Measurements from ENCODE around the gene TM6SF1. TPM values are rescaled to one million over a fixed set of nuclear protein-coding genes. Genes with fewer than 3 reads are reported as not detected.

TM6SF1 gene
- total and polyA plus RNA-seq, 9 of the 15 experiments (the other 6 are each of a cell fraction or from before 2014, with no cell fraction given) = 1.0 to 5.6 (median 3.5) TPM

DNA sequence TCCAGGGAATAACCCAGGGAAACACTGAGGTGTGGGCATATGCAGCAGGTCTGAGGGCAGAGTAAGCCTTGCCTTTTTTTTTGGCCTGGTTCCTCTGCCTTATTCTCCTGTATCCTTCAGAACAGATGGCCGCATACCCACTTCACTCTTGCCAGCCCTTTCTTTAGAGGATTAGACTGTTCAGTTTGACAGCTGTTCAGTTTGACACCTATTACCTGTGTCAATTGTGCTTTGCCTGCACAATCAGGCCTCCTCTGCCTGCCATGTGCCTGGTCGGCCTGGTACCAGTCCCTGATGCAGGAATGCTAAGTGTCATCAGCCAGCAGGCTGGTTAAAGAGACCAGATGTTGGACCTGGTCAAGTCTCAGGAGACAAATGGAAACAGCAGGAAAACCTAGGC, 22.3 kb downstream of the TM6SF1 start:
- Histone ChIP-seq H3K9ac (ENCODE audit: insufficient read depth in 1 of 2, low read depth in 2 of 2, low read length in 2 of 2) (no peak overlapping the region), H3K36me3 (ENCODE audit: control insufficient read depth, insufficient read depth, low read length) (no peaks in the 10 kb centered on the region), H3K4me3 (no peak overlapping the region), H3K4me1 (replicated peaks in 1 of 2; ENCODE audit: control insufficient read depth in 2 of 2, insufficient read depth in 2 of 2, low read length in 2 of 2) (no peaks in the 10 kb centered on the region), H3K4me2 (ENCODE audit: insufficient read depth, low read length) (no peak overlapping the region), H3K9me3 (replicated peaks; ENCODE audit: control insufficient read depth, insufficient read depth, low read depth, low read length) (no peaks in the 10 kb centered on the region), H3K27ac (ENCODE audit: extremely low read depth, low read depth, low read length) (no peak overlapping the region), H4K20me1 (replicated peaks; ENCODE audit: control insufficient read depth, insufficient read depth, low read length) (no peaks in the 10 kb centered on the region), H2AFZ (ENCODE audit: low read depth, low read length) (no peak overlapping the region), H3K27me3 (ENCODE audit: control insufficient read depth in 2 of 2, insufficient read depth in 2 of 2, low read length in 2 of 2) (no peaks in the 10 kb centered on the region), H3K79me2 (ENCODE audit: control insufficient read depth, insufficient read depth, low read length) (no peaks in the 10 kb centered on the region), H3K9me1 (ENCODE audit: control insufficient read depth, insufficient read depth, low read length) (no peaks in the 10 kb centered on the region)
- FAIRE-seq = no peak
- ATAC-seq = no peak
- whole genome bisulfite sequencing (ENCODE audit: insufficient coverage, low coverage, missing lambda C conversion rate) = 61% methylated on average over 2 of the region's 2 CpGs
- no TSS peak for BruUV-seq (replicated peaks)
- CTCF ChIA-PET (ENCODE audit: low intra/inter-chr PET ratio) = no interaction called here
- TF ChIP-seq RAD21 (CRISPR knock-in tag; conservative IDR thresholded peaks at IDR 0.05 in 1 of 2, IDR thresholded peaks at IDR 0.05 in 1 of 2) (no peak), ZFP36 (IDR thresholded peaks at IDR 0.05; ENCODE audit: low read depth, low read length, partially characterized antibody) (no peak), ZFP30 (CRISPR knock-in tag; IDR thresholded peaks at IDR 0.05; ENCODE audit: borderline replicate concordance) (no peak), GABPB2 (CRISPR knock-in tag; conservative IDR thresholded peaks at IDR 0.05) (no peak), BCOR (IDR thresholded peaks at IDR 0.05) (no peak), FOSL1 (tag; conservative IDR thresholded peaks at IDR 0.05) (no peak), PRMT5 (CRISPR knock-in tag; IDR thresholded peaks at IDR 0.05) (no peak), MEIS2 (IDR thresholded peaks at IDR 0.05; ENCODE audit: partially characterized antibody) (no peak), NELFE (IDR thresholded peaks at IDR 0.05; ENCODE audit: insufficient read depth, insufficient read length) (no peak), ZNF696 (CRISPR knock-in tag; conservative IDR thresholded peaks at IDR 0.05) (no peak), GATA2 (CRISPR knock-in tag; IDR thresholded peaks at IDR 0.05) (no peak), JUND (IDR thresholded peaks at IDR 0.05; ENCODE audit: borderline replicate concordance, low read depth, low read length) (no peak), JUND (tag; IDR thresholded peaks at IDR 0.05; ENCODE audit: borderline replicate concordance, low read depth, low read length) (no peak), NR2C1 (IDR thresholded peaks at IDR 0.05) (no peak), NR2C1 (tag; IDR thresholded peaks at IDR 0.05) (no peak), FOXP1 (CRISPR knock-in tag; IDR thresholded peaks at IDR 0.05) (no peak), ZFP1 (CRISPR knock-in tag; IDR thresholded peaks at IDR 0.05) (no peak)
- TF ChIP-seq, protein P1, sequence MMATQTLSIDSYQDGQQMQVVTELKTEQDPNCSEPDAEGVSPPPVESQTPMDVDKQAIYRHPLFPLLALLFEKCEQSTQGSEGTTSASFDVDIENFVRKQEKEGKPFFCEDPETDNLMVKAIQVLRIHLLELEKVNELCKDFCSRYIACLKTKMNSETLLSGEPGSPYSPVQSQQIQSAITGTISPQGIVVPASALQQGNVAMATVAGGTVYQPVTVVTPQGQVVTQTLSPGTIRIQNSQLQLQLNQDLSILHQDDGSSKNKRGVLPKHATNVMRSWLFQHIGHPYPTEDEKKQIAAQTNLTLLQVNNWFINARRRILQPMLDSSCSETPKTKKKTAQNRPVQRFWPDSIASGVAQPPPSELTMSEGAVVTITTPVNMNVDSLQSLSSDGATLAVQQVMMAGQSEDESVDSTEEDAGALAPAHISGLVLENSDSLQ (IDR thresholded peaks at IDR 0.05) = no peak
- intact Hi-C loops (cut with micrococcal nuclease) (no loop called here), in situ Hi-C loops (cut with MboI) (no loop called here)
- no peak for DNase-seq (ENCODE audit: extremely low read depth in 1 of 4, low spot score in 3 of 4)
- POLR2A ChIA-PET = interaction anchor here (0.7 to 3.5 kb wide), 4 partner anchors 11 to 84 kb away, joined by 3 to 18 read pairs (median 5); no protein-coding TSS in a partner anchor

Measured in K562 (cell line).